GM19397 (cell line): ENCODE data around the gene PRKN.

ENCODE experiments used
- ATAC-seq: cut with Tn5 transposase; IDR thresholded peaks from one replicate; pipeline ENCODE4 v1.9.1; 2021; ENCODE audit warnings: mild to moderate bottlenecking, moderate library complexity; ENCODE audit not compliant: unreplicated experiment

PRKN gene

GRCh38 chr6:162156146-162156545 is 571.4 kb downstream of the PRKN start:
- ATAC-seq = no peak

DNA sequence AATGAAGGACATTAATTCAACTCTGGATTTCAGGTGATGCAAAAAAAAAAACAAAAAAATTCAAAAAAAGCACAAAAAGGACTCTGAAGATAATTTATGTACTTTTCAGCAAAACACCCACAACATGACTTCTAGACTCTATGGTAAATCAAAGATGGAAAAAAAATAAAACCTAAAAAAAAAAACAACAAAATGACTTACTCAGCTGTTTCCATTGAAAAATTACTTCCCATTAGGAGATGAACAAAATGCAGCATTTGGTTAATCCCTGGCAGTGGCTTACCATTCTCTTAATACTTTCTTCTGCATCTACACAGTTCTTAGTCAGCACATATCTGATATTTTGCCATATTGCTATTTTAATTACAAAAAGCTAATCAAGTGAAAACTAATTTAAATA is 572.6 kb downstream of the PRKN start:
- no peak for ATAC-seq

- ATAC-seq = no peak
Observed at GRCh38 chr6:162154001-162154400, 573.6 kb downstream of the PRKN start.

DNA sequence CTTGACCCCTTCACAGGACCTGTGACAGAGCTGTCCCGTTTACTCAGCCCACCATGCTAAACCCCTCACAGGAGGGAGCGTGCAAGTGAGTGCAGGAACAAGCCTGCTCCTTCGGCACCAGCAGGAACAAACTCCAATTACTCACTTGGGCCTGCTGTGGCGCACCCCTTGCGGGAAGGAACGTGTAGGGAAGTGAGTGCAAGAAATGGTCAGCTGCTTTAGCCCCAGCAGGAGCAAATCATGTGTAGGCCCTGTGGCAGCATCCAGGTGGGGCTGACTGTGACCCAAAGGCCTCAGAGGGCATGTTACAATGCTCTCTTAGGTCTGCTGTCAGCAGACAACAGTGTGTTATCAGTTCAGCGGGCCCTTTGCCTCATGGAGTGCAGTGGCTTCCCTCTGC is 574.4 kb downstream of the PRKN start:
- no peak for ATAC-seq

GRCh38 chr6:162151021-162151665 is 576.4 kb downstream of the PRKN start:
- ATAC-seq = no peak

GRCh38 chr6:162150295-162150694 is 577.3 kb downstream of the PRKN start:
- ATAC-seq = no peak

DNA sequence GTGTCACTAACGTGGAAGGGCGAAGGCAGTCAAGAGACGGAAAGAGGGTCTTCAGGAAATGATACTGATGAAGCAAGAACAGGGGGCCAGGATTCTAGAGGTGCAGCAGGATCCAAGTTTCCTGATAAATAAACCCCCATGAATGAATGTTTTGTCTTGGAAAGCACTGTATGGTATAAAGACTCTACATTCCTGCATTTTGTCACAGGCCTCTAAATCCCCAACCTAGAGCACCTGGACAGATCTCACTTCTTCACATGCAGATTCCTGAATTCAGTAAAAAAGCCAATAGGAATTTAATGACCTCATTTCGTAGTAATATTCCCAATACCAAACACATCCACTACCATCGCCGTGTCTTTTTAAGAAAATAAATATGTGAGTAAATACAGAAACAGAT is 577.8 kb downstream of the PRKN start:
- no peak for ATAC-seq

DNA sequence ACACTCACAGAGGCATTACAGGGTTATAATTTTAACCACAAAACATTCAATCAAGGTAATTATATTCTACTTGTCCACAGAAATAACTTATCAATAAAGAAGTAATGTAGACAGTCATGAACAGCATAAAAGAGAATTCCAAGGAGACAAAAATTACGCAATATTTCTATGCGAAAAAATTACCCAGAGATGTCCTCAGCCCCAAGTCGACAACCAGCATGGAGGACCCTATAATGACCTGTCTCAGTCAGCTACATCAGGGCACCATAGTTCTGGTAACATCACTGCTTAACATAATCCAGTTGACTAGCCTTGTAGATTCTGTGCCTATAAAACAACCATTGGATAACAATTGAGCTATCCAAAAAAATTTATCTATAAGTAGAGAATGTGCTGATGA is 579.8 kb downstream of the PRKN start:
- no peak for ATAC-seq

- no peak for ATAC-seq
Observed at GRCh38 chr6:162147281-162147680, 580.3 kb downstream of the PRKN start.

DNA sequence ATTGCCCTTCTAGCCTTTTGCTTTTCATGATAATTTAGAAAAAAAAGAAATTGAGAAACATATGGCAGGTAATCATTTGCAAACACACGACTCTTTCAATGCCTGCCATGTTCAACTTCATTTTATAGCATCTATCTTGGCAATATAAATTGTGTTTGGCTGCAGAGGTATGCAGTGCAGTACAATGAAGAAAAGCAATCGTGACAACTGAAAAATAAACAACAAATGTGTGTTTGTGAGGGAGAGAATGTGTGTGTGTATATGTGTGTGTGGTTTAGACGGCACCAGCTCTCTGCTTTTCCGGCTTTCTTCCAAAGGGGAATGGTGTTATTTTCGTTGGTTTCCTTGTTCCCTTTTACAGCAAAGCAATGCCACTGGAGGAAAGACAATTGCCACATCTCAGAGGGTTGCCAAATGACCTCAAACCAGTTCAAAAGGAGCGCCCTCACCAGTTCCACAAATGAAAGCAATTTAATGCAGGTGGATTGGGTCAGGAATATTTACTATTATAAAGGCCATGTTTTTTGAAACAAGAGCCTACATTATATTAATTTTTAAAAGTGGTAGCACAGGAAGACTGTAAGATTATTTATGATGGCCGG is 587.2 kb downstream of the PRKN start:
- no peak for ATAC-seq

- no peak for ATAC-seq
Observed at GRCh38 chr6:162125659-162126058, 601.9 kb downstream of the PRKN start.

DNA sequence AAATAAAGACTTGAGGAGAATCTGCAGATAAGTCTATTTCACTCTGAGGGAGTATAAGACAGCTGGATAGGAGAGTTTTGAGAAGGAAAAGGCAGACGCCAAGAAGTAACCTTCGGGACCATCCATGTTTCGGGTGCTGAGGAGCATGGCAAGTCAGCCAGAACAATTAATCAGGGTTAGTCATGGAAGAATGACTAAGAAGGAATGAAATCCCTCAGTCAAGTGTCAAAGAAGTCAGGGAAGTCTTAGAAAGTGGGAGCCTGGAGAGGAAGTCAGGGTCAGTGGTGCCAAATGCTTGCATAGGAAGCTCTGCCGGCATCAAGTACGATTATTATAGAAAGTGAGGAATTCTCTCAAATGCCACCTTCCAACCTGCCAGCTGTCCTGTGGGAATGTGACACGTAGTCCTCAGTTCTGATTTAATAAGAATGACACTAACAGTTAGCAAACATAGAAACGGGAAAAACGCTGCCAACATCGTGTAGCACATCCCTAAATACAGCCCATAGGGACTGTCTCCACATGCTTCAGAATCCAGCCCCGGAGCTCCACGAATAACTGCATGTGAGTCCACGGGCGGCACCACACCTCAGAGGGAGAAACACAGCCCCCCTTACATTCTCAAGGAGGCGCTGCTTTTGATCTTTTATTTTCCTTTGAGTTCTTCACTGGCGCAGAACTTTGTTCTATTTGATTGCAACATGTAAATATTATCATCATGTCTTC is 602.7 kb downstream of the PRKN start:
- ATAC-seq = no peak

DNA sequence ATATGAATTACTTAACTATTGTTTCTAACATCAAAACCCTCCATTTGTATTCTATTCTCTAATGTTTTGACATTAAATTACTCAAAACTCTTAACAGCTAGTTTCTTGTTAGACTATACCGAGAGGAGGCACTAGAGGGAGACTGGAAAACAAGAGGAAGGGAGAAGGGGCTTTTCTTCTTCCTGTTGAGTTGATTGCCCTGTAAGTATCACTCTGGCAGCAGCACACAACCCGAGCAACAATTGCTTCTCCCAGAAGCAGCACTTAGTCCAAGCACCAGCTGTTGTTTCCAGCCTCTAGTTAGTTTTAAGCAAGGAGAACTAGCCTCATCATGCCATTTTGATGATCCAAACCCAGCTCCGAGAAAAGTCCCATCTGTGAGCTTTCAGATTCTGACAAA is 603.8 kb downstream of the PRKN start:
- ATAC-seq = no peak

GRCh38 chr6:162119341-162119740 is 608.2 kb downstream of the PRKN start:
- ATAC-seq = no peak

DNA sequence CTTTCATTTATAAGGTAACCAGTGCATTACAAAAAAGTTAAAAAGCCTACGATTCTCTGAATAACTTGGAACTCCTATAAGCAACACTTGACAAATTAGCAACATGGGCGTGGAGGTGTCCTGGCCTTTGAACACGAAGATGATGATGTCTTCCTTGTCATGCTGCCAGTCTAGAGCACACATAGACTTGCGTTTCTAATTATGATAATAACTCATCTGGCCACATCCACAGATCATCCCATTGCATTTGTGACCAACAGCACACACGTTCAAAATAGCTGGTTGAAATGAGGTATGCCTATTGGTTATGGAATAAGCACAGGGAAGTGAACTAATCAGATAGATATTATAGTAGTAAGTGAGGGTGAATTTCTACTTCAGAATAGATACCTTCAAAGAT is 608.9 kb downstream of the PRKN start:
- no peak for ATAC-seq

GRCh38 chr6:162116902-162117525 is 610.6 kb downstream of the PRKN start:
- no peak for ATAC-seq

DNA sequence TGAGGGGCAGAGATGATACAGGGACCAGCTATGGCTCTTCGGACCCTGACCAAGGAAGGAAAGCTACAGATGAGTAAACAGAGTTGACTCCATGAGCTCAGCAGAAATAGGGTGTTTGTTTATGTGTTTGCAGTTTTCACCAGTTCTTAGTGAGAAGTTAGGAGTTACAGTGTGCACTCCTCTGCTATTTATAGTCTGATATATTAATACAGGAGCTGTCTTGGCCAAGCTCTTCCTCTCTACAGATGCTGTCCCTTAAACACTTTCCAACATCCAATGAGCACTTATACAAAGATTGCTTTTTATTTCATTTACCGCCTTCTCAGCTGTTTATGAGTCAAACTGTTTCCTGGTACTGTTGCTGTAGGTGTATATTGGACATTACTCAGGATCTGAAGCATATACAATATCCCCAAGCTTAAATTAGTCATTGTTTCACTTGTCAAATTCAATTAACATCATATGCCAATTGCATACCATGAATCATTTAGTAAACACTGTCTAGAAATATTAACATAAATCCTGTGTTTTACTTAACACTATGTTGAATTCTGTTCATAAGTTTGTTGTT is 618.0 kb downstream of the PRKN start:
- ATAC-seq = no peak

DNA sequence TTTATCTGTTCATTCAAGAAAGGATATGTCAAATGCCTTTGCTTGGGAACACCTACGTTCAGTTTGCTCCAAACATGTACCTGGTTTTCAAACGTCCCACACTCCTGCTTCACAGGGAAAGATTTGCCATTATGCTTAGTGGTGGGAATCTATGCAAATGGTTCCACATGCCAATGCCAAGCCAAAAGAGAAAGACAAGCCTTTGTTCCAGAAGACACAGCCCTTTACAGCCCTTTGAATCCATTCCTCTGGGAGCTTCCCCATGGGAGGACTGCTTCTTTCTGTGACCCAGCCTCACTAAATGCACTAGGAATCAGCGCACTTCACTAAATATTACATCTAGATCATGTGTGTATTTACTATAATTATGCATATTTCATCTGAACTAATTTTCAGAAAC is 619.5 kb downstream of the PRKN start:
- no peak for ATAC-seq

GRCh38 chr6:162100096-162100495 is 627.5 kb downstream of the PRKN start:
- ATAC-seq = no peak

DNA sequence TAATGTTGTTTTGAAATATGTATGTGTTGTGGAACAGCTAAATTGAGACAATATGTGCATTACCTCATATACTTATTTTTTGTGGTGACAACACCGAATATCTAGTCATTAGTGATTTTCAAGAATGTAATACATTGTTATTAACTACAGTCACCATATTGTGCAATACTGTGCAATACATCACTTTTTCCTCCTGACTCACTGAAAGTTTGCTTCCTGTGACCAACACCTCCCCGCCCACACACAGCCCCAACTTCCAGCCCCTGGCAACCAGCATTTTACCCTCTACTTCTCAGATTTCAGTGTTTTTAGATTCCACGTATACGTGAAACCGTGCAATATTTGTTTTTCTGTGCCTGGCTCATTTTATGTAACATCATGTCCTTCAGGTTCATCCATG is 627.9 kb downstream of the PRKN start:
- ATAC-seq = no peak

- ATAC-seq = no peak
Observed at GRCh38 chr6:162092816-162093502, 634.6 kb downstream of the PRKN start.
